Activated CD8-positive, alpha-beta memory T cell treated with anti-CD3 and anti-CD28 coated beads, Interleukin-2, amount 10 ng/mL, durations not matched to agents 7 days and 5 days (primary cell): ENCODE measurements around the gene TRMT5. TPM values are rescaled to one million over a fixed set of nuclear protein-coding genes. Genes with fewer than 3 reads are reported as not detected.

Experiments
- ATAC-seq: fragments of 150-1000 bp; cut with Tn5 transposase; one replicate; pipeline ENCODE4 v1.10.0; 2021; ENCODE audit warnings: moderate library complexity
- CTCF ChIA-PET: fragments of 350-600 bp; sonication (Branson Sonifier 250); formaldehyde crosslinking; loops from one replicate; lab custom pipeline; 2021; ENCODE audit warnings: antibody characterized with exemption; lab: Charles Lee
- DNase-seq: peaks from one replicate; pipeline ENCODE4 v3.0.0-alpha.2; 2020
- H3K27ac Mint-ChIP-seq: one replicate; pipeline ENCODE4 v1.8.0; 2021; ENCODE audit warnings: mild to moderate bottlenecking, mixed read lengths
- H3K27me3 Mint-ChIP-seq: one replicate; pipeline ENCODE4 v1.8.0; 2021; ENCODE audit warnings: mixed read lengths
- H3K36me3 Mint-ChIP-seq: one replicate; pipeline ENCODE4 v1.8.0; 2021; ENCODE audit warnings: mild to moderate bottlenecking, mixed read lengths
- H3K4me1 Mint-ChIP-seq: one replicate; pipeline ENCODE4 v1.8.0; 2021; ENCODE audit warnings: mixed read lengths
- H3K4me3 Mint-ChIP-seq: one replicate; pipeline ENCODE4 v1.8.0; 2021; ENCODE audit warnings: mild to moderate bottlenecking, moderate library complexity, mixed read lengths
- H3K9me3 Mint-ChIP-seq: one replicate; pipeline ENCODE4 v1.8.0; 2022; ENCODE audit warnings: low read depth, mixed read lengths
- total RNA-seq, 2 experiments: library from RNA; stranded (reverse); gene quantifications; one replicate each; pipeline ENCODE4 v1.2.3, GENCODE V29; 2021

Gene TRMT5
- total RNA-seq, 2 experiments from 2014 or later, result 9.2 to 11.8 TPM

GRCh38 chr14:60975551-60975950 is 5.3 kb downstream of the TRMT5 start:
- DNase-seq (no peak), ATAC-seq (no peak)
- H3K27ac Mint-ChIP-seq, result no peak overlapping the region
- CTCF ChIA-PET, result no interaction called here
- peaks cover 31% of the 10 kb centered on the region for H3K36me3 Mint-ChIP-seq
- H3K9me3 Mint-ChIP-seq, result no peaks in the 10 kb centered on the region
- H3K4me1 Mint-ChIP-seq, result peaks cover 15% of the 10 kb centered on the region
- no peak overlapping the region for H3K4me3 Mint-ChIP-seq
- H3K27me3 Mint-ChIP-seq, result no peaks in the 10 kb centered on the region

GRCh38 chr14:60974090-60974651 is 6.7 kb downstream of the TRMT5 start:
- H3K36me3 Mint-ChIP-seq, result peaks cover 31% of the 10 kb centered on the region
- H3K4me1 Mint-ChIP-seq, result peaks cover 10% of the 10 kb centered on the region
- ATAC-seq, result no peak
- DNase-seq, result no peak
- CTCF ChIA-PET, result no interaction called here
- H3K27me3 Mint-ChIP-seq, result no peaks in the 10 kb centered on the region
- H3K9me3 Mint-ChIP-seq, result no peaks in the 10 kb centered on the region
- H3K27ac Mint-ChIP-seq, result no peak overlapping the region
- H3K4me3 Mint-ChIP-seq, result no peak overlapping the region

GRCh38 chr14:60973070-60973469 is 7.8 kb downstream of the TRMT5 start:
- DNase-seq, result no peak
- Mint-ChIP-seq H3K27ac (no peak overlapping the region), H3K9me3 (no peaks in the 10 kb centered on the region), H3K4me1 (peaks cover 5% of the 10 kb centered on the region), H3K27me3 (no peaks in the 10 kb centered on the region), H3K4me3 (no peak overlapping the region), H3K36me3 (peaks cover 28% of the 10 kb centered on the region)
- ATAC-seq, result no peak
- CTCF ChIA-PET, result no interaction called here

GRCh38 chr14:60972295-60972694 is 8.6 kb downstream of the TRMT5 start:
- no peak overlapping the region for H3K4me3 Mint-ChIP-seq
- no peaks in the 10 kb centered on the region for H3K27me3 Mint-ChIP-seq
- no peak for DNase-seq
- ATAC-seq, result no peak
- H3K9me3 Mint-ChIP-seq, result no peaks in the 10 kb centered on the region
- H3K27ac Mint-ChIP-seq, result no peak overlapping the region
- H3K4me1 Mint-ChIP-seq, result peaks cover 3% of the 10 kb centered on the region
- H3K36me3 Mint-ChIP-seq, result peaks cover 24% of the 10 kb centered on the region
- CTCF ChIA-PET, result no interaction called here

- Mint-ChIP-seq H3K4me3 (no peak overlapping the region), H3K27me3 (no peaks in the 10 kb centered on the region), H3K36me3 (peaks cover 23% of the 10 kb centered on the region), H3K9me3 (peaks cover 2% of the 10 kb centered on the region), H3K27ac (no peak overlapping the region), H3K4me1 (no peaks in the 10 kb centered on the region)
- DNase-seq, result no peak
- ATAC-seq, result no peak
- CTCF ChIA-PET, result no interaction called here
These were observed 9.6 kb downstream of the TRMT5 start for GRCh38 chr14:60971271-60971670.

GRCh38 chr14:60970146-60970545 is 10.7 kb downstream of the TRMT5 start:
- CTCF ChIA-PET, result no interaction called here
- peaks cover 28% of the 10 kb centered on the region for H3K36me3 Mint-ChIP-seq
- H3K27me3 Mint-ChIP-seq, result no peaks in the 10 kb centered on the region
- peaks cover 2% of the 10 kb centered on the region for H3K9me3 Mint-ChIP-seq
- no peak for ATAC-seq
- no peak overlapping the region for H3K4me3 Mint-ChIP-seq
- H3K27ac Mint-ChIP-seq, result no peak overlapping the region
- peaks cover 8% of the 10 kb centered on the region for H3K4me1 Mint-ChIP-seq
- no peak for DNase-seq

DNA sequence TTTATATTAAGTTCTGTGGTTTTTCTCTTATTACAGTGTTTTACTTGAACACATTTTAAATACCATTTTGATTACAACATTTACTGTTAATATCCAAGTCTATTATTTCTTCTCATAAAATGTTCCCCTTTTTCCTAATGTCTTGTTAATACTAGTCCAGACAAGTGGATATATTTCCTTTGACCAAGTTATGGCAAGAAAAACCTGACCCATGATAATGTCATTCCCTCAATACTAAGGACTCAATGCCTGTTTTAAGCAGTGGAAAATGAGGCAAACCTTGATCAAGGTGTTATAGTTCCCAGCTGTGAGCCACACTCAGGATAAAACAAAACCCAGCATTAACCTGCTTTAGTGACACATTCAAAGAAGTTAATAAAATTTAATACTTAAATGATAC is 12.2 kb downstream of the TRMT5 start:
- Mint-ChIP-seq H3K9me3 (peaks cover 2% of the 10 kb centered on the region), H3K4me3 (no peak overlapping the region), H3K4me1 (peaks cover 11% of the 10 kb centered on the region), H3K27me3 (no peaks in the 10 kb centered on the region), H3K36me3 (peaks cover 31% of the 10 kb centered on the region), H3K27ac (no peak overlapping the region)
- CTCF ChIA-PET, result interaction anchor here (1.3 kb wide), 1 partner anchor 11 kb away, joined by 3 read pairs; no protein-coding TSS in a partner anchor
- no peak for ATAC-seq
- DNase-seq, result no peak

- peaks cover 4% of the 10 kb centered on the region for H3K9me3 Mint-ChIP-seq
- H3K4me3 Mint-ChIP-seq, result no peak overlapping the region
- peaks cover 11% of the 10 kb centered on the region for H3K4me1 Mint-ChIP-seq
- CTCF ChIA-PET, result interaction anchor here (1.3 kb wide), 1 partner anchor 10 kb away, joined by 3 read pairs; no protein-coding TSS in a partner anchor
- DNase-seq, result no peak
- no peak for ATAC-seq
- no peak overlapping the region for H3K27ac Mint-ChIP-seq
- H3K27me3 Mint-ChIP-seq, result no peaks in the 10 kb centered on the region
- H3K36me3 Mint-ChIP-seq, result peaks cover 34% of the 10 kb centered on the region
These were observed 12.8 kb downstream of the TRMT5 start for GRCh38 chr14:60968099-60968498.

DNA sequence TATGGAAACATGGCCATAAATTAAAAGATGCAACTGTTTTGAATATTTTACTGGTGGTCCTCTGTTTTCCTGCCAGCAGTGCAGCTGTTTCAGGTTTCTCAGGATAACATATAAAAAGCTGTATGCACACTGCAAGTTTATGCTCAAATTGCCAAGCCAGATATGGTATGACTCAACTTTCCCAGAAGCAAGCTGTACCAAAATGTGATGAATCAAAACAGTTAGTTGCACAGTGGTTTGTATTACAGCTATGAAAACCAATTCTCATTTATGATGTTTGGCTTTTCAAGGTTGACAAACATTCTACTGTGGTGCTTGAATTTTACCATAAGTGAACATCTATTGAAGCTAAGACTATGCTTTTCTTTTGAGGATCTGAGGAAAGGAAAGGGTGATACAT is 15.5 kb downstream of the TRMT5 start:
- no peaks in the 10 kb centered on the region for H3K27me3 Mint-ChIP-seq
- peaks cover 11% of the 10 kb centered on the region for H3K4me1 Mint-ChIP-seq
- H3K4me3 Mint-ChIP-seq, result no peak overlapping the region
- peaks cover 40% of the 10 kb centered on the region for H3K36me3 Mint-ChIP-seq
- H3K9me3 Mint-ChIP-seq, result peaks cover 13% of the 10 kb centered on the region
- ATAC-seq (no peak), DNase-seq (no peak)
- H3K27ac Mint-ChIP-seq, result no peak overlapping the region
- CTCF ChIA-PET, result interaction anchor here (0.8 to 1.3 kb wide), 3 partner anchors 13 to 340 kb away, joined by 3 to 4 read pairs (median 4); partner anchors contain the start of genes SLC38A6 and TRMT5

DNA sequence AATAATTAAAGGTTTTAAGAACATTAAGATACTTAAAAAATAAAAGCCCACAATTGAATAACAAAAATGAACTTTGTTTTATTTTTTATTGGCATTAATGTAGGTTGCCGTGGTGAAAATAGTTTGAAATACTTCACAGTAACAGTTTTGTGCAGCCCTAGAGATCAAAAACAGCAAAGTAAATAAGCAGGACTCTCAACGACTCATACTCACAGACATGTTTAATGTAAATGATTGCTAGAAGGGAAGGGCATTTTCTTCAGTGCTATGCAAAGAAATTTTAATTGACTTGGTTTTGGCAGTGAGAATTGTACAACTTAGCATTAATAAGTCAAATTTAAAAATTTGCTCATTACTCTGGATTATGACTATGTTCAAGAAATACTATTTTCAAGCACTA is 16.0 kb downstream of the TRMT5 start:
- Mint-ChIP-seq H3K27ac (no peak overlapping the region), H3K27me3 (no peaks in the 10 kb centered on the region), H3K36me3 (peaks cover 43% of the 10 kb centered on the region), H3K4me1 (peaks cover 11% of the 10 kb centered on the region), H3K4me3 (no peak overlapping the region), H3K9me3 (peaks cover 14% of the 10 kb centered on the region)
- ATAC-seq (no peak), DNase-seq (no peak)
- CTCF ChIA-PET, result interaction anchor here (0.9 to 1.3 kb wide), 2 partner anchors 14 to 16 kb away, joined by 4 read pairs; partner anchors contain the start of genes SLC38A6 and TRMT5

- H3K4me3 Mint-ChIP-seq, result no peak overlapping the region
- peaks cover 11% of the 10 kb centered on the region for H3K4me1 Mint-ChIP-seq
- no peak overlapping the region for H3K27ac Mint-ChIP-seq
- DNase-seq (no peak), ATAC-seq (no peak)
- H3K27me3 Mint-ChIP-seq, result no peaks in the 10 kb centered on the region
- H3K36me3 Mint-ChIP-seq, result peaks cover 55% of the 10 kb centered on the region
- CTCF ChIA-PET, result no interaction called here
- H3K9me3 Mint-ChIP-seq, result peaks cover 22% of the 10 kb centered on the region
These were observed 17.1 kb downstream of the TRMT5 start for GRCh38 chr14:60963761-60964160.

DNA sequence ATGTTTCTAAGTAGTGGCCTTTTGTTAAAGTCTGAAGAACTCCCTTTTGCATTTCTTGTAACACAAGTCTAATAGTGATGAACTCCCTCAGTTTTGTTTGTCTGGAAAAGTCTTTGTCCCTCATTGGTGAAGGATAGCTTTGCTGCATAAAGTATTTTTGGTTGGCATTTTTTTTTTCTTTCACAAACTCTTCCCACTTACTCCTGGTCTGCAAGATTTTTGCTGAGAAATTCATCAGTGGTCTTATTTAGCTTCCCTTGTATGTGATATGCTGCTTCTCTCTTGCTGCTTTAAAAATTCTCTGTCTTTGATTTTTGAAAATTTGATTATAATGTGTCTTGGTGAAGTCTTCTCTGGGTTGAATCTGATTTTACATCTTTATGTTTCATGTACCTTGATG is 22.7 kb downstream of the TRMT5 start:
- DNase-seq (no peak), ATAC-seq (no peak)
- Mint-ChIP-seq H3K4me1 (peaks cover 15% of the 10 kb centered on the region), H3K4me3 (no peak overlapping the region), H3K36me3 (peaks cover 62% of the 10 kb centered on the region), H3K27ac (no peak overlapping the region), H3K9me3 (peaks cover 46% of the 10 kb centered on the region), H3K27me3 (no peaks in the 10 kb centered on the region)
- CTCF ChIA-PET, result interaction anchor here (1.0 kb wide), 1 partner anchor 10 kb away, joined by 3 read pairs; no protein-coding TSS in a partner anchor

GRCh38 chr14:60956632-60957031 is 24.2 kb downstream of the TRMT5 start:
- peaks cover 15% of the 10 kb centered on the region for H3K4me1 Mint-ChIP-seq
- no peak for DNase-seq
- no peak for ATAC-seq
- H3K9me3 Mint-ChIP-seq, result peaks cover 44% of the 10 kb centered on the region
- CTCF ChIA-PET, result no interaction called here
- H3K36me3 Mint-ChIP-seq, result peaks cover 59% of the 10 kb centered on the region
- no peaks in the 10 kb centered on the region for H3K27me3 Mint-ChIP-seq
- H3K4me3 Mint-ChIP-seq, result peak overlapping the region; percentile 16
- H3K27ac Mint-ChIP-seq, result peak overlapping the region; percentile 62

- no peak for ATAC-seq
- peak overlapping the region; percentile 16 for H3K4me3 Mint-ChIP-seq
- no peak for DNase-seq
- H3K27me3 Mint-ChIP-seq, result no peaks in the 10 kb centered on the region
- peaks cover 56% of the 10 kb centered on the region for H3K36me3 Mint-ChIP-seq
- peaks cover 15% of the 10 kb centered on the region for H3K4me1 Mint-ChIP-seq
- peak overlapping the region; percentile 62 for H3K27ac Mint-ChIP-seq
- peaks cover 41% of the 10 kb centered on the region for H3K9me3 Mint-ChIP-seq
- CTCF ChIA-PET, result no interaction called here
These were observed 24.7 kb downstream of the TRMT5 start for GRCh38 chr14:60956202-60956601.
